GM21447 (cell line): ENCODE data around the gene JADE1.

ENCODE experiments used
- ATAC-seq: cut with Tn5 transposase; IDR thresholded peaks from one replicate; pipeline ENCODE4 v1.9.1; 2021; ENCODE audit not compliant: unreplicated experiment

Gene JADE1

GRCh38 chr4:128809477-128810330 is at the start of gene JADE1:
Gene JADE1 (plus strand): TSS chr4:128809700. CDS start chr4:128831759, 22,059 bp downstream.
- peak; percentile 42 for ATAC-seq

- ATAC-seq, result no peak
Measured at GRCh38 chr4:128766781-128767180, 42.7 kb upstream of the JADE1 start.

GRCh38 chr4:128768373-128768996 is 41.0 kb upstream of the JADE1 start:
- no peak for ATAC-seq

GRCh38 chr4:128769011-128769410 is 40.5 kb upstream of the JADE1 start:
- ATAC-seq, result no peak

GRCh38 chr4:128770807-128771206 is 38.7 kb upstream of the JADE1 start:
- ATAC-seq, result no peak

GRCh38 chr4:128775477-128775876 is 34.0 kb upstream of the JADE1 start:
- ATAC-seq, result no peak

GRCh38 chr4:128775916-128776315 is 33.6 kb upstream of the JADE1 start:
- ATAC-seq, result no peak

- no peak for ATAC-seq
Measured at GRCh38 chr4:128776794-128777216, 32.7 kb upstream of the JADE1 start.

- no peak for ATAC-seq
Measured at GRCh38 chr4:128780688-128781087, 28.8 kb upstream of the JADE1 start.

- peak; percentile 65 for ATAC-seq
Measured at GRCh38 chr4:128782076-128782715, 27.3 kb upstream of the JADE1 start.

GRCh38 chr4:128782875-128783614 is 26.5 kb upstream of the JADE1 start:
- ATAC-seq, result no peak

GRCh38 chr4:128787509-128788311 is 21.8 kb upstream of the JADE1 start:
- ATAC-seq, result no peak

- no peak for ATAC-seq
Measured at GRCh38 chr4:128793859-128794672, 15.4 kb upstream of the JADE1 start.

GRCh38 chr4:128796934-128797333 is 12.6 kb upstream of the JADE1 start:
- no peak for ATAC-seq

GRCh38 chr4:128800284-128800683 is 9.2 kb upstream of the JADE1 start:
- no peak for ATAC-seq

GRCh38 chr4:128800701-128801284 is 8.7 kb upstream of the JADE1 start:
- ATAC-seq, result no peak

- no peak for ATAC-seq
Measured at GRCh38 chr4:128802680-128803628, 6.5 kb upstream of the JADE1 start.

- ATAC-seq, result no peak
Measured at GRCh38 chr4:128803783-128804182, 5.7 kb upstream of the JADE1 start.
